CD4-positive, alpha-beta T cell treated with Interleukin-15 for 1 hour (primary cell): ENCODE measurements around the gene PPP2R2B.
"Not testable (repeated sequence)": the region's sequence is repeated elsewhere in the genome, so short reads cannot be mapped to it uniquely, and the experiment has no call there.

Source experiments
- DNase-seq: peaks from one replicate; pipeline ENCODE4 v3.0.0-alpha.2; 2020

The PPP2R2B gene

GRCh38 chr5:146588331-146589027, 290.1 kb downstream of the PPP2R2B start:
- DNase-seq = no peak

GRCh38 chr5:146586752-146587151, 291.8 kb downstream of the PPP2R2B start:
- no peak for DNase-seq

- DNase-seq = no peak
Measured at GRCh38 chr5:146584750-146585149, 293.8 kb downstream of the PPP2R2B start.

- no peak for DNase-seq
Measured at GRCh38 chr5:146582051-146582596, 296.4 kb downstream of the PPP2R2B start.

GRCh38 chr5:146580237-146580636, 298.3 kb downstream of the PPP2R2B start:
- DNase-seq = no peak

- DNase-seq = no peak
Measured at GRCh38 chr5:146574713-146575112, 303.8 kb downstream of the PPP2R2B start.

- DNase-seq = no peak
Measured at GRCh38 chr5:146568161-146568560, 310.4 kb downstream of the PPP2R2B start.

- DNase-seq = peak; percentile 20
Measured at GRCh38 chr5:146565764-146566367, 312.7 kb downstream of the PPP2R2B start.

- DNase-seq = no peak
Measured at GRCh38 chr5:146564007-146564762, 314.4 kb downstream of the PPP2R2B start.

GRCh38 chr5:146562461-146562860, 316.1 kb downstream of the PPP2R2B start:
- DNase-seq = no peak

- DNase-seq = no peak
Measured at GRCh38 chr5:146561711-146562110, 316.8 kb downstream of the PPP2R2B start.

GRCh38 chr5:146560205-146560812, 318.2 kb downstream of the PPP2R2B start:
- DNase-seq = no peak

- DNase-seq = not testable (repeated sequence)
Measured at GRCh38 chr5:146556884-146557283, 321.7 kb downstream of the PPP2R2B start.

GRCh38 chr5:146553446-146553845, 325.1 kb downstream of the PPP2R2B start:
- no peak for DNase-seq

- no peak for DNase-seq
Measured at GRCh38 chr5:146549615-146550014, 328.9 kb downstream of the PPP2R2B start.

- DNase-seq = no peak
Measured at GRCh38 chr5:146548781-146549449, 329.6 kb downstream of the PPP2R2B start.

- DNase-seq = no peak
Measured at GRCh38 chr5:146544232-146544631, 334.3 kb downstream of the PPP2R2B start.

- DNase-seq = peak; percentile 50
Measured at GRCh38 chr5:146541958-146542849, 336.4 kb downstream of the PPP2R2B start.

- no peak for DNase-seq
Measured at GRCh38 chr5:146540414-146540813, 338.1 kb downstream of the PPP2R2B start.

GRCh38 chr5:146539973-146540372, 338.6 kb downstream of the PPP2R2B start:
- DNase-seq = no peak

- DNase-seq = no peak
Measured at GRCh38 chr5:146538432-146538831, 340.1 kb downstream of the PPP2R2B start.

- DNase-seq = no peak
Measured at GRCh38 chr5:146533882-146534281, 344.7 kb downstream of the PPP2R2B start.
